GM20000 (cell line): Measurements from ENCODE around the gene MKX.

Source experiments
- DNase-seq: peaks from one replicate; pipeline ENCODE4 v3.0.0; 2012; ENCODE audit warnings: low spot score
- CTCF ChIP-seq: IDR thresholded peaks from 2 replicates; pipeline ENCODE4 v1.5.1; 2012; ENCODE audit warnings: mild to moderate bottlenecking, control low read depth; ENCODE audit errors: extremely low read depth, missing control alignments

MKX gene

GRCh38 chr10:27695088-27695487 lies 50.5 kb downstream of the MKX start:
- no peak for DNase-seq
- no peak for TF ChIP-seq CTCF

- TF ChIP-seq CTCF, result no peak
- no peak for DNase-seq
Measured at GRCh38 chr10:27692663-27693062, 53.0 kb downstream of the MKX start.

- TF ChIP-seq CTCF, result no peak
- DNase-seq, result no peak
Measured at GRCh38 chr10:27688991-27689390, 56.6 kb downstream of the MKX start.

- DNase-seq, result no peak
- TF ChIP-seq CTCF, result no peak
Measured at GRCh38 chr10:27688276-27688675, 57.3 kb downstream of the MKX start.

GRCh38 chr10:27687743-27688142 lies 57.9 kb downstream of the MKX start:
- DNase-seq, result no peak
- no peak for TF ChIP-seq CTCF

GRCh38 chr10:27687326-27687725 lies 58.3 kb downstream of the MKX start:
- TF ChIP-seq CTCF, result no peak
- no peak for DNase-seq

- no peak for DNase-seq
- no peak for TF ChIP-seq CTCF
Measured at GRCh38 chr10:27685681-27686080, 59.9 kb downstream of the MKX start.
